ENCODE data around the gene TSTD2.
"Not testable (repeated sequence)": the region's sequence is repeated elsewhere in the genome, so short reads cannot be mapped to it uniquely, and the experiment has no call there.

TSTD2 gene

GRCh38 chr9:97586909-97587308 lies 46.3 kb downstream of the TSTD2 start:
- DNase-seq (ENCODE audit: low read depth): not testable (repeated sequence)

- not testable (repeated sequence) for DNase-seq (ENCODE audit: low read depth)
These were observed 48.4 kb downstream of the TSTD2 start for GRCh38 chr9:97584778-97585177.

GRCh38 chr9:97581590-97581989 lies 51.6 kb downstream of the TSTD2 start:
- DNase-seq (ENCODE audit: low read depth): not testable (repeated sequence)

GRCh38 chr9:97579914-97580313 lies 53.3 kb downstream of the TSTD2 start:
- DNase-seq (ENCODE audit: low read depth): no peak

- DNase-seq (ENCODE audit: low read depth): no peak
These were observed 54.3 kb downstream of the TSTD2 start for GRCh38 chr9:97578846-97579245.

GRCh38 chr9:97577051-97577450 lies 56.1 kb downstream of the TSTD2 start:
- DNase-seq (ENCODE audit: low read depth): no peak

- no peak for DNase-seq (ENCODE audit: low read depth)
These were observed 57.4 kb downstream of the TSTD2 start for GRCh38 chr9:97575673-97576200.

GRCh38 chr9:97574921-97575672 lies 58.1 kb downstream of the TSTD2 start:
- DNase-seq (ENCODE audit: low read depth): not testable (repeated sequence)

GRCh38 chr9:97574101-97574571 lies 59.0 kb downstream of the TSTD2 start:
- not testable (repeated sequence) for DNase-seq (ENCODE audit: low read depth)

- no peak for DNase-seq (ENCODE audit: low read depth)
These were observed 59.6 kb downstream of the TSTD2 start for GRCh38 chr9:97573482-97574073.

- DNase-seq (ENCODE audit: low read depth): no peak
These were observed 60.2 kb downstream of the TSTD2 start for GRCh38 chr9:97572892-97573365.

- no peak for DNase-seq (ENCODE audit: low read depth)
These were observed 60.8 kb downstream of the TSTD2 start for GRCh38 chr9:97572196-97572891.

- DNase-seq (ENCODE audit: low read depth): no peak
These were observed 61.5 kb downstream of the TSTD2 start for GRCh38 chr9:97571664-97572063.

GRCh38 chr9:97570899-97571298 lies 62.3 kb downstream of the TSTD2 start:
- DNase-seq (ENCODE audit: low read depth): no peak

GRCh38 chr9:97568461-97569275 lies 64.5 kb downstream of the TSTD2 start:
- no peak for DNase-seq (ENCODE audit: low read depth)

GRCh38 chr9:97567894-97568202 lies 65.3 kb downstream of the TSTD2 start:
- no peak for DNase-seq (ENCODE audit: low read depth)

- no peak for DNase-seq (ENCODE audit: low read depth)
These were observed 65.8 kb downstream of the TSTD2 start for GRCh38 chr9:97567182-97567893.

GRCh38 chr9:97565262-97565661 lies 67.9 kb downstream of the TSTD2 start:
- no peak for DNase-seq (ENCODE audit: low read depth)

- no peak for DNase-seq (ENCODE audit: low read depth)
These were observed 68.6 kb downstream of the TSTD2 start for GRCh38 chr9:97564291-97565175.

- no peak for DNase-seq (ENCODE audit: low read depth)
These were observed 69.6 kb downstream of the TSTD2 start for GRCh38 chr9:97563458-97564135.

Data from stimulated activated CD8-positive, alpha-beta memory T cell treated with anti-CD3 and anti-CD28 coated beads, Interleukin-12 subunit alpha, Interleukin-12 subunit beta, amount 100 ng/mL, for 1 hour (primary cell).